GM12878 (cell line): Measurements from ENCODE around the gene MIEF1. TPM values are rescaled to one million over a fixed set of nuclear protein-coding genes. Genes with fewer than 3 reads are reported as not detected.

Source experiments
- ATAC-seq: fragments of 200-7000 bp; cut with Tn5 transposase; 3 replicates; pipeline ENCODE4 v1.9.1; 2020; ENCODE audit warnings: mild to moderate bottlenecking, moderate library complexity
- BruUV-seq: library from RNA; stranded (reverse); fragments of 400-500 nt; replicated peaks from 2 replicates; lab custom pipeline; 2021; lab: Mats Ljungman, UMichigan
- CTCF ChIA-PET: fragments of 300-600 bp; sonication (Branson Sonifier 250); formaldehyde crosslinking; extraction: SDS; loops from one replicate; lab custom pipeline; 2021; ENCODE audit warnings: inconsistent platforms; lab: Yijun Ruan, JAX
- POLR2A ChIA-PET: fragments of 350-600 bp; formaldehyde crosslinking; extraction: SDS; loops from one replicate; lab custom pipeline; 2021; ENCODE audit warnings: inconsistent platforms; lab: Charles Lee
- RAD21 ChIA-PET: fragments of 300-600 bp; sonication (Branson Sonifier 250); formaldehyde crosslinking; loops from one replicate; lab custom pipeline; 2023; ENCODE audit warnings: antibody characterized with exemption; ENCODE audit not compliant: unreplicated experiment; lab: Charles Lee
- SMC1A ChIA-PET: fragments of 300-600 bp; sonication (Branson Sonifier 250); formaldehyde crosslinking; loops from one replicate; lab custom pipeline; 2023; ENCODE audit not compliant: unreplicated experiment, uncharacterized antibody; lab: Charles Lee
- DNase-seq: peaks from one replicate; pipeline ENCODE4 v3.0.0-alpha.2; 2011; ENCODE audit warnings: low read depth, low spot score
- FAIRE-seq: peaks from 3 replicates; lab custom pipeline; 2011; peaks lifted over from hg19 to GRCh38; lab: Jason Lieb, UNC
- H2AFZ ChIP-seq: 2 replicates; pipeline ENCODE4 v1.6.0; 2011; ENCODE audit warnings: low read depth, low read length, control low read depth; ENCODE audit not compliant: control insufficient read depth
- H3K27ac ChIP-seq: 2 replicates; pipeline ENCODE4 v1.5.1; 2011; ENCODE audit warnings: control low read depth; ENCODE audit not compliant: control insufficient read depth, insufficient read depth
- H3K27me3 ChIP-seq, 2 experiments: replicated peaks in 1 of 2; 2 replicates each; pipeline versions ENCODE4 v1.6.0 to v1.6.1; 2011; ENCODE audit warnings: low read length in 1 of 2; ENCODE audit not compliant: control insufficient read depth in 2 of 2, insufficient read depth in 2 of 2
- H3K36me3 ChIP-seq, 2 experiments: 2 replicates each; pipeline ENCODE4 v1.5.1; 2011; ENCODE audit warnings: low read length in 1 of 2; ENCODE audit not compliant: control insufficient read depth in 2 of 2, insufficient read depth in 2 of 2
- H3K4me1 ChIP-seq: 2 replicates; pipeline ENCODE4 v1.6.1; 2011; ENCODE audit warnings: mild to moderate bottlenecking, low read length, moderate library complexity, mixed read lengths; ENCODE audit not compliant: control insufficient read depth, insufficient read depth
- H3K4me2 ChIP-seq: 2 replicates; pipeline ENCODE4 v1.6.0; 2011; ENCODE audit warnings: control low read depth; ENCODE audit not compliant: control insufficient read depth, insufficient read depth
- H3K4me3 ChIP-seq: fragments of 200-600 bp; sonication (generic); 2 replicates; pipeline ENCODE4 v1.5.1; 2016
- H3K79me2 ChIP-seq: 2 replicates; pipeline ENCODE4 v1.6.0; 2011; ENCODE audit warnings: low read length; ENCODE audit not compliant: control insufficient read depth, insufficient read depth
- H3K9ac ChIP-seq: 2 replicates; pipeline ENCODE4 v1.8.0; 2011; ENCODE audit warnings: low read length, control low read depth, mixed read lengths; ENCODE audit not compliant: control insufficient read depth, insufficient read depth
- H3K9me3 ChIP-seq: replicated peaks from 3 replicates; pipeline ENCODE4 v1.5.1; 2011; ENCODE audit warnings: mild to moderate bottlenecking, low read length; ENCODE audit not compliant: control insufficient read depth, insufficient read depth
- H4K20me1 ChIP-seq: 2 replicates; pipeline ENCODE4 v1.6.0; 2011; ENCODE audit not compliant: control insufficient read depth, insufficient read depth
- BRCA1 ChIP-seq: IDR thresholded peaks from 2 replicates; pipeline ENCODE4 v1.6.1; 2011; ENCODE audit warnings: low read depth, low read length, improper control_type of control experiment
- MEF2A ChIP-seq: IDR thresholded peaks from 2 replicates; pipeline ENCODE4 v1.6.1; 2011; ENCODE audit warnings: low read depth, mild to moderate bottlenecking, low read length, moderate library complexity; ENCODE audit not compliant: insufficient read depth
- SREBF1 ChIP-seq: IDR thresholded peaks from 2 replicates; pipeline ENCODE4 v1.6.1; 2012; ENCODE audit warnings: mild to moderate bottlenecking, low read length
- ZNF274 ChIP-seq: IDR thresholded peaks from one replicate; pipeline ENCODE4 v1.8.0; 2011; ENCODE audit not compliant: insufficient read length, insufficient read depth
- WGBS: methylation state at CpG from one replicate; pipeline ENCODE4 v1.1.6; 2016; ENCODE audit warnings: low lambda C conversion rate; ENCODE audit not compliant: insufficient replicate concordance, insufficient coverage; ENCODE audit errors: missing lambda C conversion rate; 5-methylcytosine and 5-hydroxymethylcytosine counted together
- in situ Hi-C: fragments of 300-500 bp; cut with MboI; formaldehyde crosslinking; loops from 9 replicates; pipeline ENCODE4 v1.14.3; 2018; ENCODE audit warnings: mixed read lengths
- intact Hi-C: fragments of 100-400 bp; cut with micrococcal nuclease; formaldehyde crosslinking; loops from one replicate; pipeline ENCODE4 v1.14.2; 2022; ENCODE audit not compliant: unreplicated experiment
- polyA plus RNA-seq, 11 experiments: library from polyadenylated mRNA; depleted of rRNA in 4 of 11; unstranded in 6 of 11; stranded (reverse) in 5 of 11; fragments of >200 nt; fragmentation: Nextera tagmentation in 4 of 11; fragmentation: Illumina TruSeq in 1 of 11; extraction: Ambion mirVana in 4 of 11; extraction: Trizol in 1 of 11; gene quantifications; 1 replicate in 1 of 11; 2 replicates in 10 of 11; pipeline versions ENCODE4 v1.2.1 to v1.2.3, GENCODE V29; 2011 to 2016; ENCODE audit warnings: inconsistent platforms in 2 of 11, missing spikeins in 2 of 11, low read depth in 1 of 11
- total RNA-seq, 4 experiments: library from RNA; depleted of rRNA in 3 of 4; stranded (reverse); fragments of >200 nt in 3 of 4; fragmentation: Illumina TruSeq in 1 of 4; extraction: Trizol in 1 of 4; gene quantifications; 2 replicates each; pipeline versions ENCODE4 v1.2.1 to v1.2.3, GENCODE V29; 2013 to 2021
- TF ChIP-seq, protein P1 (sequence below): IDR thresholded peaks from 2 replicates; pipeline ENCODE4 v1.6.1; 2012; ENCODE audit warnings: mild to moderate bottlenecking, low read depth, low read length

The MIEF1 gene
- total and polyA plus RNA-seq, 10 of the 15 experiments (the other 5 are each of a cell fraction or from before 2014, with no cell fraction given), result 12.4 to 52.3 (median 29.3) TPM

DNA sequence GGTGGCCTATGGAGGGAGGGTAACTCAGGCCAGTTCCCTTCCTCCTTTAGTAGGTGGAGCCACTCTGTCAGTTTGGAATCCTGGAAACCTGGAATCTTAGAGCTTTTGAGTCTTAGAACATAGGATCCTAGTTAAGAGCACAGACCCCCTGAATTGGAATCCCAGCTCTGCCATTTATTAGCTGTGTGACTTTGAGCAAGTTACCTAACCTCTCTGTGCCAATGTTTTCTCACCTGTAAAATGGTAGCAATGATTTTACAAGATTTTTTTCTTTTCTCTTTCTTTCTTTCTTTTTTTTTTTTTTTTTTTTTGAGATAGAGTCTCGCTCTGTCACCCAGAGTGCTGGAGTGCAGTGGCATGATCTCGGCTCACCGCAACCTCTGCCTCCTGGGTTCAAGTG lies 51.3 kb downstream of the MIEF1 start:
- DNase-seq, result no peak
- TF ChIP-seq MEF2A (no peak), ZNF274 (no peak), SREBF1 (no peak), BRCA1 (no peak)
- TF ChIP-seq, protein P1, sequence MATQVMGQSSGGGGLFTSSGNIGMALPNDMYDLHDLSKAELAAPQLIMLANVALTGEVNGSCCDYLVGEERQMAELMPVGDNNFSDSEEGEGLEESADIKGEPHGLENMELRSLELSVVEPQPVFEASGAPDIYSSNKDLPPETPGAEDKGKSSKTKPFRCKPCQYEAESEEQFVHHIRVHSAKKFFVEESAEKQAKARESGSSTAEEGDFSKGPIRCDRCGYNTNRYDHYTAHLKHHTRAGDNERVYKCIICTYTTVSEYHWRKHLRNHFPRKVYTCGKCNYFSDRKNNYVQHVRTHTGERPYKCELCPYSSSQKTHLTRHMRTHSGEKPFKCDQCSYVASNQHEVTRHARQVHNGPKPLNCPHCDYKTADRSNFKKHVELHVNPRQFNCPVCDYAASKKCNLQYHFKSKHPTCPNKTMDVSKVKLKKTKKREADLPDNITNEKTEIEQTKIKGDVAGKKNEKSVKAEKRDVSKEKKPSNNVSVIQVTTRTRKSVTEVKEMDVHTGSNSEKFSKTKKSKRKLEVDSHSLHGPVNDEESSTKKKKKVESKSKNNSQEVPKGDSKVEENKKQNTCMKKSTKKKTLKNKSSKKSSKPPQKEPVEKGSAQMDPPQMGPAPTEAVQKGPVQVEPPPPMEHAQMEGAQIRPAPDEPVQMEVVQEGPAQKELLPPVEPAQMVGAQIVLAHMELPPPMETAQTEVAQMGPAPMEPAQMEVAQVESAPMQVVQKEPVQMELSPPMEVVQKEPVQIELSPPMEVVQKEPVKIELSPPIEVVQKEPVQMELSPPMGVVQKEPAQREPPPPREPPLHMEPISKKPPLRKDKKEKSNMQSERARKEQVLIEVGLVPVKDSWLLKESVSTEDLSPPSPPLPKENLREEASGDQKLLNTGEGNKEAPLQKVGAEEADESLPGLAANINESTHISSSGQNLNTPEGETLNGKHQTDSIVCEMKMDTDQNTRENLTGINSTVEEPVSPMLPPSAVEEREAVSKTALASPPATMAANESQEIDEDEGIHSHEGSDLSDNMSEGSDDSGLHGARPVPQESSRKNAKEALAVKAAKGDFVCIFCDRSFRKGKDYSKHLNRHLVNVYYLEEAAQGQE, result no peak
- Histone ChIP-seq H3K9ac (no peak overlapping the region), H3K9me3 (no peaks in the 10 kb centered on the region), H3K4me2 (no peak overlapping the region), H3K27me3 (peaks cover 4 to 14% of the 10 kb centered on the region in 2 experiments), H3K4me1 (no peaks in the 10 kb centered on the region), H2AFZ (no peak overlapping the region), H3K27ac (no peak overlapping the region), H4K20me1 (no peaks in the 10 kb centered on the region), H3K4me3 (no peak overlapping the region), H3K36me3 (no peaks in the 10 kb centered on the region), H3K79me2 (no peaks in the 10 kb centered on the region)
- WGBS, result 100% methylated on average over 1 of the region's 3 CpGs
- ChIA-PET CTCF (no interaction called here), RAD21 (interaction anchor here (0.7 kb wide), 1 partner anchor 237 kb away, joined by 3 read pairs; no protein-coding TSS in a partner anchor), SMC1A (no interaction called here), POLR2A (interaction anchor here (0.7 kb wide), 1 partner anchor 917 kb away, joined by 3 read pairs; no protein-coding TSS in a partner anchor)
- BruUV-seq, result no TSS peak
- intact Hi-C loops, result no loop called here
- no peak for ATAC-seq
- FAIRE-seq, result no peak
- in situ Hi-C loops, result no loop called here
